OCI-LY3 (cell line): ENCODE results near the gene C1orf116.

Experiments
- H2AFZ ChIP-seq: fragments of 200-600, 300-600 bp; shearing (Covaris generic); 2 replicates; pipeline ENCODE4 v1.6.0; 2014; ENCODE audit warnings: antibody characterized with exemption, low read depth, low read length
- H3K27ac ChIP-seq: fragments of 200-600, 300-600 bp; sonication (generic); 2 replicates; pipeline ENCODE4 v1.5.1; 2014; ENCODE audit warnings: mild to moderate bottlenecking, low read length, moderate library complexity, mixed read lengths
- H3K27me3 ChIP-seq: fragments of 200-600, 300-600 bp; sonication (generic); 2 replicates; pipeline ENCODE4 v1.6.1; 2014; ENCODE audit warnings: low read depth, low read length, mixed read lengths
- H3K36me3 ChIP-seq: fragments of 200-600, 300-600 bp; sonication (generic); replicated peaks from 2 replicates; pipeline ENCODE3; 2014; ENCODE audit warnings: low read depth, low read length, mixed read lengths
- H3K4me1 ChIP-seq: fragments of 300-600, 200-600 bp; sonication (generic); 2 replicates; pipeline ENCODE4 v1.6.1; 2014; ENCODE audit warnings: low read length, mixed read lengths
- H3K4me2 ChIP-seq: fragments of 200-600, 300-600 bp; sonication (generic); 2 replicates; pipeline ENCODE4 v1.6.1; 2014; ENCODE audit warnings: low read length, mixed read lengths
- H3K4me3 ChIP-seq: fragments of 300-600, 200-600 bp; sonication (generic); 2 replicates; pipeline ENCODE4 v1.5.1; 2014; ENCODE audit warnings: antibody characterized with exemption, mild to moderate bottlenecking, low read length, moderate library complexity
- H3K79me2 ChIP-seq: fragments of 300-600, 200-600 bp; shearing (Covaris generic); 2 replicates; pipeline ENCODE4 v1.6.1; 2014; ENCODE audit warnings: mild to moderate bottlenecking, low read length, mixed read lengths
- H3K9ac ChIP-seq: fragments of 300-600, 200-600 bp; shearing (Covaris generic); 2 replicates; pipeline ENCODE4 v1.6.0; 2014; ENCODE audit warnings: mild to moderate bottlenecking, low read length, moderate library complexity
- H3K9me3 ChIP-seq: fragments of 200-600, 300-600 bp; shearing (Covaris generic); 2 replicates; pipeline ENCODE4 v1.6.1; 2014; ENCODE audit warnings: low read length, mixed read lengths; ENCODE audit not compliant: insufficient read depth
- H4K20me1 ChIP-seq: fragments of 200-600, 300-600 bp; sonication (generic); 2 replicates; pipeline ENCODE4 v1.6.1; 2016; ENCODE audit warnings: low read length, mixed read lengths; ENCODE audit not compliant: insufficient read depth
- CTCF ChIP-seq: fragments of 200-600, 300-600 bp; sonication (generic); IDR thresholded peaks from 2 replicates; pipeline ENCODE4 v1.5.1; 2014; ENCODE audit warnings: antibody characterized with exemption, low read length, low read depth
- EZH2phosphoT487 ChIP-seq: fragments of 200-600 bp; shearing (Covaris generic); IDR thresholded peaks from 2 replicates; pipeline ENCODE4 v1.6.1; 2018; ENCODE audit warnings: antibody characterized with exemption, mixed run types, low read depth

Gene C1orf116

GRCh38 chr1:206986885-206987284 lies 45.7 kb downstream of the C1orf116 start:
- no peaks in the 10 kb centered on the region for H3K9me3 ChIP-seq
- no peak overlapping the region for H3K4me2 ChIP-seq
- H3K4me1 ChIP-seq = peaks cover 11% of the 10 kb centered on the region
- H4K20me1 ChIP-seq = no peaks in the 10 kb centered on the region
- no peak overlapping the region for H2AFZ ChIP-seq
- no peaks in the 10 kb centered on the region for H3K36me3 ChIP-seq
- H3K27me3 ChIP-seq = peaks cover 16% of the 10 kb centered on the region
- no peak for TF ChIP-seq EZH2phosphoT487
- TF ChIP-seq CTCF = no peak
- H3K4me3 ChIP-seq = no peak overlapping the region
- no peak overlapping the region for H3K27ac ChIP-seq
- H3K79me2 ChIP-seq = no peaks in the 10 kb centered on the region
- H3K9ac ChIP-seq = no peak overlapping the region

- no peaks in the 10 kb centered on the region for H3K79me2 ChIP-seq
- peaks cover 14% of the 10 kb centered on the region for H3K4me1 ChIP-seq
- TF ChIP-seq EZH2phosphoT487 (no peak), CTCF (no peak)
- peaks cover 16% of the 10 kb centered on the region for H3K27me3 ChIP-seq
- no peak overlapping the region for H3K4me2 ChIP-seq
- no peak overlapping the region for H3K9ac ChIP-seq
- no peak overlapping the region for H3K4me3 ChIP-seq
- no peaks in the 10 kb centered on the region for H3K9me3 ChIP-seq
- no peak overlapping the region for H3K27ac ChIP-seq
- no peak overlapping the region for H2AFZ ChIP-seq
- H4K20me1 ChIP-seq = no peaks in the 10 kb centered on the region
- H3K36me3 ChIP-seq = no peaks in the 10 kb centered on the region
Measured at GRCh38 chr1:206986402-206986801, 46.2 kb downstream of the C1orf116 start.

GRCh38 chr1:206985162-206985749 lies 47.3 kb downstream of the C1orf116 start:
- Histone ChIP-seq H3K79me2 (no peaks in the 10 kb centered on the region), H3K36me3 (no peaks in the 10 kb centered on the region), H4K20me1 (no peaks in the 10 kb centered on the region), H3K9me3 (no peaks in the 10 kb centered on the region), H3K9ac (no peak overlapping the region), H3K27ac (no peak overlapping the region), H3K4me2 (no peak overlapping the region), H3K4me1 (peaks cover 26% of the 10 kb centered on the region), H2AFZ (no peak overlapping the region), H3K4me3 (no peak overlapping the region), H3K27me3 (peaks cover 16% of the 10 kb centered on the region)
- TF ChIP-seq EZH2phosphoT487 (no peak), CTCF (no peak)

GRCh38 chr1:206982216-206982615 lies 50.3 kb downstream of the C1orf116 start:
- Histone ChIP-seq H3K27me3 (peaks cover 12% of the 10 kb centered on the region), H3K4me2 (no peak overlapping the region), H4K20me1 (no peaks in the 10 kb centered on the region), H3K36me3 (no peaks in the 10 kb centered on the region), H3K4me3 (no peak overlapping the region), H3K9me3 (no peaks in the 10 kb centered on the region), H3K27ac (no peak overlapping the region), H3K9ac (no peak overlapping the region), H3K79me2 (no peaks in the 10 kb centered on the region), H3K4me1 (peaks cover 40% of the 10 kb centered on the region), H2AFZ (no peak overlapping the region)
- TF ChIP-seq EZH2phosphoT487 = no peak
- TF ChIP-seq CTCF = peak; percentile 99
